ENCODE results near the gene ZNF526.

GRCh38 chr19:42248270-42249148, 28.4 kb downstream of the ZNF526 start:
- no peak for TF ChIP-seq CTCF (IDR thresholded peaks at IDR 0.05)
- no peak for TF ChIP-seq POLR2A (IDR thresholded peaks at IDR 0.05)
